ENCODE data around the gene GMPR.
"Not testable (repeated sequence)": the region's sequence is repeated elsewhere in the genome, so short reads cannot be mapped to it uniquely, and the experiment has no call there.

Gene GMPR

DNA sequence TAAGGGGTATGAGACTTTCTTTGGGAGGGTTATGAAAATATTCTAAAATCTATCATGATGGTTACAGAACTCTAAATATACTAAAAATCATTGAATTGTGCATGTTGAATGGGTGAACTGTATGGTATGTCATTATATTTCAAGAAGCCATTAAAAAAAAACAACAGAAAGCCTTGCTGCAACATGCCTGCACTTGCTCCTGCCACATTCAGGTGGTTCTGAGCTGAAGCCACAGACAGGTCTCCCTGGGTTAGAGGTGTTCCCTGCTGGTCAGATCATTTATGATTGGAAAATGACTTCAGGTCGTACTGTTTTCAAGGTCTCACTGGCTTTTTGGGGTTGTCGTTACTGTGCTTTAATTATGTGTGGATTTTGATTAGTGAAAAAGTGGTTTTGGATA, 13.3 kb downstream of the GMPR start:
- DNase-seq = no peak

DNA sequence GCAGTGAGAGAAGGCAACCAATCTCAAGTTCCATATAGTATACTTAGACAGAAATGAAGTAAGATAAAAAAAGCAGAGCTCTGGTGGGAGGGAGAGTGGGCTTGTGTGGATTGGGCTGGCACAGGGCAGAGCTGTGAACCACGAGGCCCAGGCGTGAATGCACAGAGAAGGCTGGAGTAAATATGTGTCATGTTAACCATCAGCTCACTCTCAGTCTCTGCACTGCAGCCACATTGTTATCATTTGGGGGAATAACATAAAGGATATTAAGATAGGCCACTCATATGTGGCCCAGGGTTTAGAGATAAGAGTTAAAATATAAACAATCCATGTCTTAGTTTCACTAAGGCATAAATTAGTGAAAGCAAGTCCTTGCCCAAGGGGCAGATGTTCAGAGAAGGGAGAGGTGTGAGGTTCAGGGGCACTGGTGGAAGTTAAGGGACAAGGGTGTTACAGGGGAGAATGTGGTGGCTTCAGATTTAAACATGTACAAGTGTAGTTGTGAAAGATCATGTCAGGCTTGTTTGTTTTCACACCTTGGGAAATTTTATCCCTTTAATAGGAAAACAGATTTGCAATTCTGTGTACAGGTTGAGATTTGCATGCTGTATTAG, 14.4 kb downstream of the GMPR start:
- no peak for DNase-seq

DNA sequence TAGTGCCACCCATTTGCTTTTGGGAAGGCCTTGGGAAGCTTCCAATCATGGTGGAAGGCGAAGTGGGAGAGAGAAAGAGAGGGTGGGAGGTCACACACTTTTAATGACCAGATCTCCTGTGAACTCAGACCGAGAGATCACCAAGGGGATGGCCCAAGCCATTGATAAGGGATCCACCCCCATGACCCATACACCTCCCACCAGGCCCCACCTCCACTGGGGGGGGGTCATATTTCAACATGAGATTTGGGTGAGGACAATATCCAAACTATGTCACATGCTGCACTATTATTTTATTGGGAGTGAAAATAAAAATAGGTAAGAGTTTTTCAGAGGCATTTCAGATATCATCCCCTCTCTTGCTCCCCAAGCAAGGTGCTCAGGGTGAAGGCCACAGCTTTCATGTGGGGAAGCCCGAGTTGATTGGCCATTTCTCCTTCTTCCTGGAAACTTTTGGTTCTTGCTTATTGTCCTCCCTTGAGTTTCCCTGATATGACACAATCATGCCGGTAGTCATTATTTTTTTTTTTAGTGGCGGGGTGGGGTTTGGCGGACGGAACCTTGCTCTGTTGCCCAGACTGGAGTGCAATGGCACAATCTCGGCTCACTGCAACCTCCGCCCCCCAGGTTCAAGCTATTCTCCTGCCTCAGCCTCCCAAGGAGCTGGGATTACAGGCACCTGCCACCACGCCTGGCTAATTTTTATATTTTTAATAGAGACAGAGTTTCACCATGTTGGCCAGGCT, 15.2 kb downstream of the GMPR start:
- DNase-seq = no peak

DNA sequence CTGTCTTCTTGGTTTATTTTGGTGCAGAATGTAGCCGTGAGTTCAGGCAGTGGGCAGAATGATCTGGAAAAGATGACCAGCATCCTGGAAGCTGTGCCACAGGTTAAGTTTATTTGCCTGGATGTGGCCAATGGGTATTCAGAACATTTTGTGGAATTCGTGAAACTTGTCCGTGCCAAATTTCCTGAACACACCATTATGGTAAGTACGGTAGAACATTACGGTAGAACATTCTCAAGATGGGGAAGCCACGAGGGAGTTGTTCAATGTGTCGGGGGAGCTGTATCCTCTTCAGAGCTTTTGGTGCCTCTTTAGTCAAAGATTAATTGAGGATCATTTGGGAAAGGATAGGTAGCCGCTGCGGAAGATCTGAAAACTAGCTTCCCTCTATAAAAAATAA, 16.1 kb downstream of the GMPR start:
- no peak for DNase-seq

DNA sequence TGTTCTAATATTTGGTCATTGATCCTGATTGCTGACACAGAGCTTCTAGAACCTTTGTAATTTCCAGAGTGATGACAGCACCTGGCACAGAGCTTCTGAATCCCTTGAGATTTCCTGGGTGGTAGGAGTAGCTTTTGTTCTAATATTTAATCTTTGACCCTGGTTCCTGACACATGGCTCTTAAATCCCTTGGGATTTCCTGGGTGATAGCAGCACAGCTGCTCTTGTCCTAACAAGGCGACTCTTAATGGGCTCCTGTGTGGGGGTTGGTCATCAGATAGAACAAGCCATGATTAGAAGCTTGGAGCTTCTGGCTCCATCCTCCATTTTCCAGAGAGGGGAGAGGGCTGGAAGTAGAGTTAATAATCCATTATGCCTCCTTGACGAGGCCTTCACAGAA, 18.4 kb downstream of the GMPR start:
- DNase-seq = no peak

DNA sequence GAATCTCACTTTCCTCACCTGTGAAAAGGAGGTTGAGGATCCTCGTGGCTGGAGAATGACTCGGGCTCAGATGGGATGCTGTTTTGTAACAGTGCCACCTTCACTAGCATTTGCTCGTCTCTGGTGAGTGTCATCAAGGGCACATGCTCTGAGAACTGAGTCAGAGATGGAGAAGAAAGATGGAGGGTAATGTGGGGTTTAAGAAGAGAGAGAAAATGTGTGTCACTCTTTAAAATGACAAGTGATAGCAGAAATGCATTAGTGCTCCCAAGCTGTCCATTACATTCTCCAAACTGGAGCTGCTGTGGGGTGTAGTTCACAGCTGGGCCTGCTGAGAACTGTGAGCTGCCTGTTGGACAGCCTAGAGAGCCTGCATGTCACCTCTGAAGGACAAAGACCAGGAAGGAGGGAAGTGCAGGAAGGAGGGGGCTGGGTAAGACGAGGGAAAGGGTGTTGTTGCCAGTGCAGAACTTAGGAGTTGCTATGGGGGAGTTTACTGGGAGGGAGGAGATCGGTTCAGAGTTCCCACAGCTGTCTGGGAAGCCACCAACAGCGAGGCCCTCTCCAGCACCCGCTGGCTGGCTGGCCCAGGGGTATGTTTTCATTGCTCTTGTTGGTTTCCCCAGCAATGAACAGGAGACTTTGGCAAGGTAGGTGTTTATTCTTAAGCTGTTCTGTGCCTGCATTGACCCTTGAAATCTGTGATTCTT, 19.8 kb downstream of the GMPR start:
- peak; percentile 37 for DNase-seq

DNA sequence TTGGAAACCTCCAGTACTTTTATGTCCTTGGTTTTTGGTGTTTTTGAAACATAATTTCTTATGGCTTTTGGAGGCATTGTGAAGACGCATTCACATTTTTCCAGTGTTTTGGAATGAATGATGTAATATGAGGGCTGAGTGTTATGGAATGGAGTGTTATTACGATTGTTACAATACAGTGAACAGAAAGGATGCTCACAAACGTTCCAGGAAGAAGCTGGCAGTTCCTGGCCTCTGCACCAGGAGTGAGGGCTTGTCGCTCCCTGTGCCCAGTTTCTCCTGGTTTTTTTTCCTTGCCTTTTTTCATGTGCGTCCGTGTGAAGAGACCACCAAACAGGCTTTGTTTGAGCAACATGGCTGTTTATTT, 20.3 kb downstream of the GMPR start:
- no peak for DNase-seq

DNA sequence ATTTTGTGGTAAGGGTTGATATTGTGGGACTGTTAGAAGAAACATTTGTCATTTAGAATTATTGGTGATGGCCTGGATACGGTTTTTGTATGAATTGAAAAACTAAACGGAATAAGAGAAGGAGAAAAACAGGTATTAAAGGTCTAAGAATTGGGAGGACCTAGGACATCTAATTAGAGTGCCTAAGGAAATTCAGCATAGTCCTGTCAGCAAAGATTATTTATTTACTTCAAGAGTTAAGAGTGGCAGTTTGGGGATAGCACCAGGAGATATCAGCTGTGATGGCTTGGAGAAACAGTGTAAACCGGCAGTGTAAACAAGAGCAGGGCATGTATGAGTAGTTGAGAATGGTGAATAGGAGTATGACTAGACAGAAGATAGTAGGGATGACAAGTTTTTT, 21.2 kb downstream of the GMPR start:
- DNase-seq = not testable (repeated sequence)

DNA sequence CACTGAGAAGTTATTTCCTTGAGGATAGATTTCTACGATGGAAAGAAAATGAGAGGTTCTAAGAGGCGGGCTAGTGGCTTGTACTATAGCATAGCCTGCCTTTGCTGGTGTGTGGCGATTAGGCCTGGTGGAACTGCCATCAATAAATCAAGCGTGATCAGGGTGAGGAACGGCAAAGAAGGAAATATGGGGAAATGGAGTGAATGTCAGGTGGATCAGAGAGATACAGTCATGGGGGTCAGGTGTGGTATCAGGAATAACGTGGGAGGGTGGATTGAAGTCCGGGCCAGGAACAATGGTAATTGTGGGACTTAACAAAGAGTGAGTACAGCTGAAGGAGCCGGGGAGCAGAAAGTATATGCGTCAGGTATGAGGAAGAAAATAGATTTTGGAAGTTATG, 22.2 kb downstream of the GMPR start:
- DNase-seq = not testable (repeated sequence)

DNA sequence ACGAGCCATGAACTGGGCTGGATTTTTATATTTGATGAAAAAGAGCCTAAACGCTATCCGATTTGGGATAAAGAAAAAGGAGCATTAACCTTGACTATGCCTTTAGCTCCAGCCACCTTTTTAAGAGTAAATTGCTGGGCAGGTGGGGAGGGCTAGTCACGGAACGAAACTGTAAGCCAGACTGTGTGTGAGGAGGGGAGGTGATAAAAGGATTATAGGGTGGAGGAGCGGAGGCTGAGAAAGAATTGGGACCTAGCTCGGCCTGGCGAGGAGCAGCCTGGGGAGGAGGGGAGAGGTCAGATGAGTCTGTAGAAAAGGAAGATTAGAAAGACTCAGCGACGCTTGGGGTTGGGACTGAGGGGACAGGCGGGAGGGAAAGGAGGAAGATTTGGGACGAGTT, 24.4 kb downstream of the GMPR start:
- DNase-seq = not testable (repeated sequence)

DNA sequence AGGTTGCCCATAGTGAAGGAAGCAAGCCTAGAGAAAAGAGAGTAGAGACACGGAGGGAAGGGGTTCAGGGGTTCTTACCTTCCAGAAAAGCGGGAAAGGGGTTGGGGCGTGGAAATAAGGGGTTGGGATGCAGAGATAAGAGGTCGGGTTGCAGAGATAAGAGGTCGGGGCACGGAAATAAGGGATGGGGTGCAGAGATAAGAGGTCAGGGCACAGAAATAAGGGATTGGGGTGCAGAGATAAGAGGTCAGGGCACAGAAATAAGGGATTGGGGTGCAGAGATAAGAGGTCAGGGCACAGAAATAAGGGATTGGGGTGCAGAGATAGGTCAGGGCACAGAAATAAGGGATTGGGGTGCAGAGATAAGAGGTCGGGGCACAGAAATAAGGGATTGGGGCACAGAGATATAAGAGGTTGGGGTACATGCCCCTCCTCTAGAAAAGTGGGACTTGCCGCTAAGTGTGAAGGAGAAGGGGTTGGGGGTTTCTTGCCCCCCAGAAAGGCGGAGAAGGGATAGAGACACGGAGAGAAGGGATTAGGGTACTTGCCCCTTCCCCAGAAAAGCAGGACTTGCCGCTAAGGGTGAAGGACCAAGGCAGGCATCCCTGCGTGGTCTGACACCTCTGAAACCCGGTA, 25.2 kb downstream of the GMPR start:
- not testable (repeated sequence) for DNase-seq

DNA sequence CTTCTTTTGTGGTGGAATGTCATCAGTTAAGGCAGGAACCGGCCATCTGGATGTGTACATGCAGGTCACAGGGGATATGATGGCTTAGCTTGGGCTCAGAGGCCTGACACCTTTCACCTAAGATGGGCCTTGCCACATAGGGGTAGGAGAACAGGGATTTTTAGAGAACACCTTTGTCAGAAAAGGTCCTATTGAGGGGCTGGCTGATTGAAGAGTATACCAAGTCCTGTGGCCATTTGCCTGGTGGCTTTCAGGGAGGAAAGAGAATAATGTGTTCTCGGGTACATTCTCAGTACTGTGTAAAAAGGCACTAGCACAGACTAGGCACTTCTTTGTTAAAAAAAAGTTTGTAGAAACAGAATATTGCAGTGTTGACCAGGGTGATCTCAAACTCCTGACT, 26.4 kb downstream of the GMPR start:
- no peak for DNase-seq

DNA sequence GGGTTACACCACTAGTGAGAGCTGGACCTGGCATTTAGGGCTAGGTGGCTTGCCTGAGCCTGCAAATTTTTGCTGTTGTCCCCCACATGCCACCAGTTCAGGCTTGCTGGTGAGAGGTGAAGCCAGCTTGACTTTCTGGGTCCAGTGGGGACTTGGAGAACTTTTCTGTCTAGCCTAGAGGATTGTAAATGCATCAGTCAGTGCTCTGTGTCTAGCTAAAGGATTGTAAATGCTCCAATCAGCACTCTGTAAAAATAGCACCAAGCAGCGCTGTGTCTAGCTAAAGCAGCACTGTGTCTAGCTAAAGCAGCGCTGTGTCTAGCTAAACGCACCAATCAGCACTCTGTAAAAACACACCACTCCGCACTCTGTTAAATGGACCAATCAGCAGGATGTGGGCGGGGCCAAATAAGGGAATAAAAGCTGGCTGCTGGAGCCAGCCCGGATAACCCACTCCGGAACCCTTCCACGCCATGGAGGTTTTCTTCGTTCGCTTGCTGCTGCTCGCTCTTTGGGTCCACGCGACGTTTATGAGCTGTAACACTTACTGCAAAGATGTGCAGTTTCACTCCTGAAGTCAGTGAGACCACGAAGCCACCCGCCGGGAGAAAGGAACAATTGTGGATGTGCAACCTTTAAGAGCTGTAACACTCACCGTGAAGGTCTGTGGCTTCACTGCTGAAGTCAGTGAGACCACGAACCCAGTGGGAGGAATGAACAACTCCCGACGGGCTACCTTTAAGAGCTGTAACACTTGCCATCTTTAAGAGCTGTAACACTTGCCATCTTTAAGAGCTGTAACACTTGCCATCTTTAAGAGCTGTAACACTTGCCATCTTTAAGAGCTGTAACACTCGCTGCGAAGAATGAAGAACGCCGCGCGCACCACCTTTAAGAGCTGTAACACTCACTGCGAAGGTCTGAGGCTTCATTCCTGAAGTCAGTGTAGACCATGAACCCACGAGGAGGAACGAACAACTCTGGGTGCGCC, 27.3 kb downstream of the GMPR start:
- no peak for DNase-seq

DNA sequence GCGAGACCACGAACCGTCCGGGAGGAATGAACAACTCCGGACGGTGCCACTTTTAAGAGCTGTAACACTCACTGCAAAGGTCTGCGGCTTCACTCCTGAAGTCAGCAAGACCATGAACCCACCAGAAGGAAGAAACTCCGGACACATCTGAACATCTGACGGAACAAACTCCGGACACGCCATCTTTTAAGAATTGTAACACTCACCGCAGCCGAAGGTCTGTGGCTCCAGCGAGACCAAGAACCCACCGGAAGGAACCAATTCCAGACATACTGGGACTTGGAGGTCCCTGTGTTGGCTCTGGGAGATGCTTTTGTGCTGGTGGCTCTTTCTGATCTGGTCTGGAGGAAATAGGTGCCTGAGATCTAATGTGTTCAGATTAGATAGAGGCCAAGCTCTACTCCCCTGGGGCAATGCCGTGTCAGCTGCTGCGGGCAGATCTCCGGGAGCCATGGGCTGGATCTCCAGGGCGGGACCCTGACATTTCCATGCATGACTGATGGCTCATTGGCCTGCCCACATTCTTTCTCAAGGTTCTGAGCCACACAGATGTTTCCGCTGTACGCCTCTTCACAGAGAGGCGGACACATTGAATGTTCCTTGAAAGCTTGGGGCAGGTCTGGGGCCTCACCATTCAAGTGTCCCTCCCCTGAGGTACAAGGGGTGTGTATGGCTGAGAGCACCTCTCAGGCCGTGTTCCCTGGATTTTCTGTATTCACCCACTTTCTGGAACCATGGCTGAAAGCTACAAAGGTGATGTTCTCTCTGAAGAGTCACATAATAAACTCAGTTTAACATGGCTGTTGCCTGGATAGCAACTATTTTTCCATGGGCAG, 29.3 kb downstream of the GMPR start:
- no peak for DNase-seq

DNA sequence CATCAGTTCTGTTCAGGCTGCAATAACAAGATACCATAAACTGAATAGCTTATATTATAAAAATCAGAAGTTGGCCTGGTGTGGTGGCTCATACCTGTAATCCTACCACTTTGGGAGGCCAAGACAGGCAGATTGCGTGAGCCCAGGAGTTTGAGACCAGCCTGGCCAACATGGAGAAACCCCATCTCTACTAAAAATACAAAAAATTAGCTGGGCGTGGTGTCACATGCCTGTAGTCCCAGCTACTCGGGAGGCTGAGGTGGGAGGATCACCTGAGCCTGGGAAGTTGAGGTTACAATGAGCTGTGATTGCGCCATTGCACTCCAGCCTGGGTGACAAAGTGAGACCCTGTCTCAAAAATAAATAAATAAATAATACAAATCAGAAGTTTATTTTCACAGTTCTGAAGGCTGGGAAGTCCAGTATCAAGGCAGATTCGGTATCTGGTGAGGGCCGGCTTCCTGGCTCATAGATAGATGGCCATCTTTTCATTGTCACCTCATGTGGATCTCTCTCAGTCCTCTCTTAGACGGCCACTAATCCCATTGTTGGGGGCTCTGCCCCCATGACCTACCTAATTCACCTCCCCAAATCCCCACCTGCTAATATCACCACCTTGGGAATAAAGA, 31.2 kb downstream of the GMPR start:
- not testable (repeated sequence) for DNase-seq

DNA sequence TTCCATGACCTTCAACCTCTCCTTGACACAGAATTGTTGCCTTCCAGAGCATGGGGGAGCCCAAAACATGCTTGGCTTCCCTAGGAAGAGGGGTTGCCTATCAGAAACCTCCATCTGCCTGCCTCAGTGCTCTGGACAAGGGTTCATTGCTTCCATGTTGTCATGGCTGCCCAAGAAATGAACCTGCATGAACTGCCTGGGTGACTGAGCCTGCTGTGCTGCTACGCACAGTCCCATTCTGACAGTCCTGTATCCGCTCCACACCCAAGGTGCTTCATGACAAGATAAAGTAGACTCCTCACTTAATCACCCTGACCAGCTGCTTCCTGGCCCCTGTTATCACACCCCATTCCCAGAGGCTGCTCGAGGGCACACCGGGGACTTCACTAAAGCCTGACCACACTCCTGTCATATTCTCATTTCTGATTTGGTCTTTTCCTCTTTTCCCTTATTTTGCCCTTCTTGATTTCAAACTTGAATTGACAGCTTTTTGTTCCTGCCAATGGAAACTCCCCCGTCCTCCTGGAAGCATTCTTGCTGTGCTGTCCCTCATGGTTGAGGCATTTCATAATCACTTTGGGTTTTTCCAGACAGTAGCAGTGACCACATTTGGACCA, 31.9 kb downstream of the GMPR start:
- DNase-seq = no peak

DNA sequence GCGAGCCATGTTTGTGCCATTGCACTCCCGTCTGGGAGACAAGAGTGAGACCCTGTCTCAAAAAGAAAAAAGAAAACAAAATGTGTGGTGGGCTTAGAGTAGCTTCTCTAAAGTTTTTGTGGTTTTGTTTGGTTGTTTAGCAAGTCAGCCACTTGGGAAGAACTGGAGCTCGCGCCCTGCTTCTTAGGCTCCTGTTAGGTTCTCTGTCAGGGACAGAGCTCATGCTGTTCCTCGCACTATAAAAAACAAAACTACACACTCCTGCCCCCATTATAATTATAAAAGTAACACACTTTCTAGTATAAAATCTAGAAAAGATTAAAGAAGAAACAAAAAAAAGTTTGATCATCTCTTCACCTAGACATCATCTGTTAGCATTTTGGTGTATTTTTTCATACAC, 33.0 kb downstream of the GMPR start:
- DNase-seq = no peak

DNA sequence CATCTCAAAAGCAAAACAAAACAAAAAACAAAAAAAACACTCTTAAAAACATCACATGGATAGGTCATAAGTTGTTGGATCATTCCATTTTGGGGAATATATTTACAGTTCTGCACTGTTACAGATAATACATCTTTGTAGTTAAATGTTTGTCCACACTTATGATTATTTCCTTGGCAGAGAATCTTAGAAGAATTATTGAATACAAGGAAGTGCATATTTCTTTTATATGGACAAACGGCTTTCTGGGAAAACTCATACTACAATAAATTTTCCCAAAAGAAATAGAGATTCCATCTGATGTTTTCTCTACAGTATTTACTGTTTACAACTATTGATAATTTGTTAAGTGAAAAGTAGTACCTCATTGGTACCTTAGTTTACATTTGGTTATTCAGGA, 33.8 kb downstream of the GMPR start:
- DNase-seq = no peak

DNA sequence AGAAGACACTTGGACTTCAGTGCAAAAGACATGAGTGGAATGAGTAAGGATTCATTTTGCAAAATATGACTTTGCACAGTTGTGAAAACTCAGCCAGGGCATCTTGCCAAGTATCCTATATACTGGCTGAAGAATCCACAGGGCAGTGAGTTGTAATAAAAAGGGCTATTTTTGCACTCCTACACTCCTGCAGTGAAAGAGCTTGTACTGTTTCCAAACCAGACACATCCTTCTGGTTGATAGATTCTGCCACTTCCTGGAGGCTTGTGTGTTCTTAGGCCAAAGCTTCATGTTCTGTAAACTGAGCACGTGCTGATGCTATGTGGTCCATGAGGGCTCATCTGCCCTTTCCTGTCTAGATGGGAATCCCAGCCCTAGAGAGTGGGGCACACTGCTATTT, 34.9 kb downstream of the GMPR start:
- no peak for DNase-seq

DNA sequence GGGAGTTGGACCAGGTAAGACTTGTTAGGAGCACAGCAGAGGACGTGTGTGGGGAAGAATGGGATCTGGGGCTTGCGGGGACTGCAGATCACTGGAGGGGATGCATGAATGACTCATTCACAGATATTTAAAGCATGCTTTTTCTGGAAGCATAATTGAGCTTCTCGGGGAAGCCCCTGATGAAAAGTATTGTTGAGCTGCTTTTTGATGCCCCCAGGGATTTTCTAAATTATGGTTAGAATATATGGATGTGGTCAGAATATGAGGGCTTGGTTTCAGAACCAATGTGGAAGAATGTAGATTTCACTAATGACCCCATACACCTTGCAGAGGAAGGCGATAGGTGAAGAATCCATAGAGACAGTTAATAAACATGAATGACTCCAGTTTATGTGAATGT, 36.1 kb downstream of the GMPR start:
- no peak for DNase-seq

Measured in stimulated activated CD4-positive, alpha-beta T cell treated with anti-CD3 and anti-CD28 coated beads, Interleukin-1b, Interleukin-23, amount 100 ng/mL, for 48 hours (primary cell).